ENCODE results near the gene ZBTB38. TPM values are rescaled to one million over a fixed set of nuclear protein-coding genes. Genes with fewer than 3 reads are reported as not detected.

The ZBTB38 gene
- total RNA-seq, 2 experiments from 2014 or later = 21.8 to 22.0 TPM

- Histone ChIP-seq H3K4me3 (ENCODE audit: low read length) (no peak overlapping the region), H3K27me3 (ENCODE audit: control insufficient read depth in 1 of 2, insufficient read depth in 2 of 2, low read length in 2 of 2) (no peaks in the 10 kb centered on the region), H3K36me3 (ENCODE audit: insufficient read depth, low read length) (no peaks in the 10 kb centered on the region), H3K9me3 (ENCODE audit: control insufficient read depth in 1 of 2, insufficient read depth in 1 of 2, low read length in 2 of 2) (no peaks in the 10 kb centered on the region), H3K4me1 (ENCODE audit: insufficient read depth, low read length) (no peaks in the 10 kb centered on the region), H3K27ac (ENCODE audit: low read depth in 1 of 2, low read length in 2 of 2) (no peak overlapping the region)
- CTCF ChIA-PET = no interaction called here
- Mint-ChIP-seq H3K36me3 (ENCODE audit: low read depth) (no peaks in the 10 kb centered on the region), H3K27ac (no peak overlapping the region), H3K4me3 (no peak overlapping the region), H3K9me3 (no peaks in the 10 kb centered on the region), H3K4me1 (ENCODE audit: low read depth) (no peaks in the 10 kb centered on the region), H3K27me3 (no peaks in the 10 kb centered on the region)
- DNase-seq = no peak
- intact Hi-C loops (cut with DNase I, micrococcal nuclease) = no loop called here
- no peak for ATAC-seq (ENCODE audit: poor library complexity)
- TF ChIP-seq CTCF (IDR thresholded peaks at IDR 0.05) = no peak
- POLR2A ChIA-PET = no interaction called here
Observed at GRCh38 chr3:141343865-141344271, 24.4 kb upstream of the ZBTB38 start.

GRCh38 chr3:141345528-141345927, 22.8 kb upstream of the ZBTB38 start:
- POLR2A ChIA-PET = interaction anchor here (1.2 kb wide), 1 partner anchor 34 kb away, joined by 4 read pairs; no protein-coding TSS in a partner anchor
- H3K27ac ChIP-seq (ENCODE audit: low read depth in 1 of 2, low read length in 2 of 2) = no peak overlapping the region
- Mint-ChIP-seq H3K4me1 (ENCODE audit: low read depth) (no peaks in the 10 kb centered on the region), H3K4me3 (no peak overlapping the region), H3K27me3 (peaks cover 5% of the 10 kb centered on the region), H3K36me3 (ENCODE audit: low read depth) (no peaks in the 10 kb centered on the region), H3K9me3 (peaks cover 3% of the 10 kb centered on the region), H3K27ac (no peak overlapping the region)
- CTCF ChIA-PET = no interaction called here
- no peaks in the 10 kb centered on the region for H3K27me3 ChIP-seq (ENCODE audit: control insufficient read depth in 1 of 2, insufficient read depth in 2 of 2, low read length in 2 of 2)
- H3K4me1 ChIP-seq (ENCODE audit: insufficient read depth, low read length) = no peaks in the 10 kb centered on the region
- intact Hi-C loops (cut with DNase I, micrococcal nuclease) = no loop called here
- H3K36me3 ChIP-seq (ENCODE audit: insufficient read depth, low read length) = no peaks in the 10 kb centered on the region
- no peak for TF ChIP-seq CTCF (IDR thresholded peaks at IDR 0.05)
- no peak for ATAC-seq (ENCODE audit: poor library complexity)
- no peak for DNase-seq
- H3K4me3 ChIP-seq (ENCODE audit: low read length) = no peak overlapping the region
- H3K9me3 ChIP-seq (ENCODE audit: control insufficient read depth in 1 of 2, insufficient read depth in 1 of 2, low read length in 2 of 2) = no peaks in the 10 kb centered on the region

GRCh38 chr3:141346007-141346406, 22.3 kb upstream of the ZBTB38 start:
- intact Hi-C loops (cut with DNase I, micrococcal nuclease) = no loop called here
- H3K9me3 Mint-ChIP-seq = peaks cover 3% of the 10 kb centered on the region

More at GRCh38 chr3:141346007-141346406, 22.3 kb upstream of the ZBTB38 start:
- Histone ChIP-seq H3K36me3 (ENCODE audit: insufficient read depth, low read length) (no peaks in the 10 kb centered on the region), H3K9me3 (ENCODE audit: control insufficient read depth in 1 of 2, insufficient read depth in 1 of 2, low read length in 2 of 2) (no peaks in the 10 kb centered on the region), H3K27ac (ENCODE audit: low read depth in 1 of 2, low read length in 2 of 2) (no peak overlapping the region), H3K27me3 (ENCODE audit: control insufficient read depth in 1 of 2, insufficient read depth in 2 of 2, low read length in 2 of 2) (no peaks in the 10 kb centered on the region), H3K4me1 (ENCODE audit: insufficient read depth, low read length) (no peaks in the 10 kb centered on the region), H3K4me3 (ENCODE audit: low read length) (no peak overlapping the region)
- Mint-ChIP-seq H3K27ac (no peak overlapping the region), H3K4me1 (ENCODE audit: low read depth) (no peaks in the 10 kb centered on the region), H3K36me3 (ENCODE audit: low read depth) (no peaks in the 10 kb centered on the region), H3K27me3 (peaks cover 5% of the 10 kb centered on the region), H3K4me3 (no peak overlapping the region)
- ChIA-PET POLR2A (interaction anchor here (1.2 kb wide), 1 partner anchor 34 kb away, joined by 4 read pairs; no protein-coding TSS in a partner anchor), CTCF (no interaction called here)
- ATAC-seq (ENCODE audit: poor library complexity) = no peak
- no peak for TF ChIP-seq CTCF (IDR thresholded peaks at IDR 0.05)
- DNase-seq = no peak
